Measurements from ENCODE around the gene IQCM.
"Not testable (repeated sequence)": the region's sequence is repeated elsewhere in the genome, so short reads cannot be mapped to it uniquely, and the experiment has no call there.

Gene IQCM

GRCh38 chr4:149398993-149399392 is 416.6 kb downstream of the IQCM start:
- 100% methylated on average over 1 of the region's 3 CpGs for WGBS, 2 experiments (ENCODE audit: insufficient coverage in 2 of 2)
- Histone ChIP-seq H3K4me3 (ENCODE audit: extremely low read depth, insufficient read depth, low read length, poor library complexity, severe bottlenecking) (no peak overlapping the region), H3K27ac (ENCODE audit: low read depth, low read length, severe bottlenecking) (no peak overlapping the region), H3K9me3 (ENCODE audit: control insufficient read depth, low read length) (no peaks in the 10 kb centered on the region), H3K36me3 (ENCODE audit: control insufficient read depth, insufficient read depth, low read length) (no peaks in the 10 kb centered on the region), H3K4me1 (ENCODE audit: control insufficient read depth, insufficient read depth, low read length, poor library complexity, severe bottlenecking) (no peaks in the 10 kb centered on the region)

DNA sequence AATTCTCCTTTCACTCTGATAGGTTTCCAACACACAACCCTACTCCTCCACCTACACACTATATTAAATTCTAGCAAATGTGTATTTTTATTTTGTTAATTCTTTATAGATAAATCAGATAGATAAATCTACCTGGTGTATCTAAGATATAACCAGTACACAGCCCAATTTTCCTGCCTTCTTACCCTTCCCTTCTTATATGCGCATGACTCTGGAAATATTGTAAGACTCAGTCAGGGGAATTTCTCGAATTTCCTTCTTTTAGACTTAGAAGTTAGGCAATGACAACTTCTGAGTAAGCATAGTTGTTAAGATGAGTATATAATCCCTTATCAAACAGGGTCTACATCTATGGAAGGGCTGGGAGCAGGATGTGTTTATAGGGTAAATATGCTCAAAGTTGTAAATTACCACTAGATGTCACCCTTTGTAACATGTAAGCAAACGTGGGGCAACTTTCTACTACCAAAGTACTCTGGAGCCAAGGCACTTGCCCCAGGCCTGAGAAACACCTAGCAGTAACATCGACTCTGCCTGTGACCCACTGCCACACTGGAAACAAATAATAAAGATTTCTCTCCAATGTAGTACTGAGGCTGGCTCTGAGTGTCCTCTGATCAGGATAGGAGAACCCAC is 444.7 kb downstream of the IQCM start:
- WGBS, 2 experiments (ENCODE audit: insufficient coverage in 2 of 2), result 17 to 50% methylated on average over 1 of the region's 4 CpGs

GRCh38 chr4:149370002-149370401 is 445.6 kb downstream of the IQCM start:
- H3K36me3 ChIP-seq (ENCODE audit: control insufficient read depth, insufficient read depth, low read length), result no peaks in the 10 kb centered on the region
- 75% methylated on average over 1 of the region's 3 CpGs; no CpG with 5 or more reads in 1 of the 2 experiments for WGBS, 2 experiments (ENCODE audit: insufficient coverage in 2 of 2)
- H3K9me3 ChIP-seq (ENCODE audit: control insufficient read depth, low read length), result no peaks in the 10 kb centered on the region
- H3K4me1 ChIP-seq (ENCODE audit: control insufficient read depth, insufficient read depth, low read length, poor library complexity, severe bottlenecking), result no peaks in the 10 kb centered on the region
- H3K4me3 ChIP-seq (ENCODE audit: extremely low read depth, insufficient read depth, low read length, poor library complexity, severe bottlenecking), result no peak overlapping the region
- no peak overlapping the region for H3K27ac ChIP-seq (ENCODE audit: low read depth, low read length, severe bottlenecking)

More for the DNA sequence above, 444.7 kb downstream of the IQCM start:
- Histone ChIP-seq H3K27ac (ENCODE audit: low read depth, low read length, severe bottlenecking) (no peak overlapping the region), H3K36me3 (ENCODE audit: control insufficient read depth, insufficient read depth, low read length) (no peaks in the 10 kb centered on the region), H3K4me1 (ENCODE audit: control insufficient read depth, insufficient read depth, low read length, poor library complexity, severe bottlenecking) (no peaks in the 10 kb centered on the region), H3K9me3 (ENCODE audit: control insufficient read depth, low read length) (no peaks in the 10 kb centered on the region), H3K4me3 (ENCODE audit: extremely low read depth, insufficient read depth, low read length, poor library complexity, severe bottlenecking) (no peak overlapping the region)

DNA sequence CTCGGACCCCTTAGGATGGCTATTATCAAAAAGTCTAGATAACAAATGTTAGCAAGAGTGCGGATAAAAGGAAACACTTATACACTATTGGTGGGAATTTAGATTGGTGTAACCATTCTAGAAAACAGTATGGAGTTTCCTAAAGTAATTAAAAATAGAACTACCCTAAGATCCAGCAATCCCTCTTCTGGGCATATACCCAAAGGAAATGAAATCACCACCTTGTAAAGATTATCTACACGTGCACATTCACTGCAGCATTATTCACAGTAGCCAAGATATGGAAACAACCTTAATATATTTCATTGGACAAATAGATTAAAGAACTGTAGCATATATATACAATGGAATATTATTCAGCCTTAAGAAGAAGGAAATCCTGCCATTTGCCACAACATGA is 462.4 kb downstream of the IQCM start:
- H3K27ac ChIP-seq (ENCODE audit: low read depth, low read length, severe bottlenecking), result no peak overlapping the region
- WGBS, 2 experiments (ENCODE audit: insufficient coverage in 2 of 2), result no CpG with 5 or more reads among the region's 3 CpGs
- H3K4me3 ChIP-seq (ENCODE audit: extremely low read depth, insufficient read depth, low read length, poor library complexity, severe bottlenecking), result no peak overlapping the region
- H3K4me1 ChIP-seq (ENCODE audit: control insufficient read depth, insufficient read depth, low read length, poor library complexity, severe bottlenecking), result no peaks in the 10 kb centered on the region
- H3K36me3 ChIP-seq (ENCODE audit: control insufficient read depth, insufficient read depth, low read length), result no peaks in the 10 kb centered on the region
- H3K9me3 ChIP-seq (ENCODE audit: control insufficient read depth, low read length), result no peaks in the 10 kb centered on the region

GRCh38 chr4:149349541-149349940 is 466.1 kb downstream of the IQCM start:
- Histone ChIP-seq H3K27ac (ENCODE audit: low read depth, low read length, severe bottlenecking) (no peak overlapping the region), H3K36me3 (ENCODE audit: control insufficient read depth, insufficient read depth, low read length) (no peaks in the 10 kb centered on the region), H3K4me3 (ENCODE audit: extremely low read depth, insufficient read depth, low read length, poor library complexity, severe bottlenecking) (no peak overlapping the region), H3K9me3 (ENCODE audit: control insufficient read depth, low read length) (no peaks in the 10 kb centered on the region), H3K4me1 (ENCODE audit: control insufficient read depth, insufficient read depth, low read length, poor library complexity, severe bottlenecking) (peaks cover 3% of the 10 kb centered on the region)

GRCh38 chr4:149347139-149347538 is 468.5 kb downstream of the IQCM start:
- WGBS, 2 experiments (ENCODE audit: insufficient coverage in 2 of 2), result 100% methylated on average over 1 of the region's 3 CpGs; no CpG with 5 or more reads in 1 of the 2 experiments
- Histone ChIP-seq H3K4me3 (ENCODE audit: extremely low read depth, insufficient read depth, low read length, poor library complexity, severe bottlenecking) (no peak overlapping the region), H3K27ac (ENCODE audit: low read depth, low read length, severe bottlenecking) (no peak overlapping the region), H3K9me3 (ENCODE audit: control insufficient read depth, low read length) (no peaks in the 10 kb centered on the region), H3K4me1 (ENCODE audit: control insufficient read depth, insufficient read depth, low read length, poor library complexity, severe bottlenecking) (peaks cover 7% of the 10 kb centered on the region), H3K36me3 (ENCODE audit: control insufficient read depth, insufficient read depth, low read length) (no peaks in the 10 kb centered on the region)

DNA sequence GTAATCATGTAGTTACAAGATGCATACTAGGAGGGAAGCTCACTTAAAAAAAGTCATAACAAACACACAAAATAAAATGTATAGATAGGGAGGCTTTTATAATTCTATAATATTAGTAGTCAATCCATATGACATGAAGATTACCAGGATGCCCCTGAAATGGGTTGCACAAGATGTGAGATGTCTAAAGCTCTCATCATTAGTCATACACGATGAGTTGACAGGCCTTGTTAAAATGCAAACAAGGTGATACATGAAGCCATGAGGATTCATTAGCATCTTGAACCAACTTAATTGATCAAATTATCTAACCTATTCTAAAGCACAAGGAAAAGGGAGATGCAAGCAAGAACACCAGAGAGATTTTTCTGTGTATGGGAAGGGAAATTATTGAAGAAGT is 470.2 kb downstream of the IQCM start:
- WGBS, 2 experiments (ENCODE audit: insufficient coverage in 2 of 2), result 100% methylated on average over 1 of the region's 1 CpG; no CpG with 5 or more reads in 1 of the 2 experiments
- no peaks in the 10 kb centered on the region for H3K9me3 ChIP-seq (ENCODE audit: control insufficient read depth, low read length)

GRCh38 chr4:149344436-149344835 is 471.2 kb downstream of the IQCM start:
- H3K27ac ChIP-seq (ENCODE audit: low read depth, low read length, severe bottlenecking), result no peak overlapping the region
- WGBS, 2 experiments (ENCODE audit: insufficient coverage in 2 of 2), result 78 to 83% methylated on average over 1 of the region's 3 CpGs
- no peaks in the 10 kb centered on the region for H3K36me3 ChIP-seq (ENCODE audit: control insufficient read depth, insufficient read depth, low read length)

More for the DNA sequence above, 470.2 kb downstream of the IQCM start:
- Histone ChIP-seq H3K27ac (ENCODE audit: low read depth, low read length, severe bottlenecking) (no peak overlapping the region), H3K36me3 (ENCODE audit: control insufficient read depth, insufficient read depth, low read length) (no peaks in the 10 kb centered on the region), H3K4me3 (ENCODE audit: extremely low read depth, insufficient read depth, low read length, poor library complexity, severe bottlenecking) (no peak overlapping the region), H3K4me1 (ENCODE audit: control insufficient read depth, insufficient read depth, low read length, poor library complexity, severe bottlenecking) (peaks cover 7% of the 10 kb centered on the region)

GRCh38 chr4:149343614-149344013 is 472.0 kb downstream of the IQCM start:
- Histone ChIP-seq H3K27ac (ENCODE audit: low read depth, low read length, severe bottlenecking) (no peak overlapping the region), H3K4me1 (ENCODE audit: control insufficient read depth, insufficient read depth, low read length, poor library complexity, severe bottlenecking) (peaks cover 7% of the 10 kb centered on the region), H3K36me3 (ENCODE audit: control insufficient read depth, insufficient read depth, low read length) (no peaks in the 10 kb centered on the region), H3K9me3 (ENCODE audit: control insufficient read depth, low read length) (no peaks in the 10 kb centered on the region), H3K4me3 (ENCODE audit: extremely low read depth, insufficient read depth, low read length, poor library complexity, severe bottlenecking) (no peak overlapping the region)

More at GRCh38 chr4:149344436-149344835, 471.2 kb downstream of the IQCM start:
- Histone ChIP-seq H3K9me3 (ENCODE audit: control insufficient read depth, low read length) (no peaks in the 10 kb centered on the region), H3K4me3 (ENCODE audit: extremely low read depth, insufficient read depth, low read length, poor library complexity, severe bottlenecking) (no peak overlapping the region), H3K4me1 (ENCODE audit: control insufficient read depth, insufficient read depth, low read length, poor library complexity, severe bottlenecking) (peaks cover 7% of the 10 kb centered on the region)

- WGBS, 2 experiments (ENCODE audit: insufficient coverage in 2 of 2), result 90 to 92% methylated on average over 3 of the region's 5 CpGs
- H3K9me3 ChIP-seq (ENCODE audit: control insufficient read depth, low read length); H3K4me1 ChIP-seq (ENCODE audit: control insufficient read depth, insufficient read depth, low read length, poor library complexity, severe bottlenecking); H3K27ac ChIP-seq (ENCODE audit: low read depth, low read length, severe bottlenecking); H3K36me3 ChIP-seq (ENCODE audit: control insufficient read depth, insufficient read depth, low read length); H3K4me3 ChIP-seq (ENCODE audit: extremely low read depth, insufficient read depth, low read length, poor library complexity, severe bottlenecking): not testable (repeated sequence)
Measured at GRCh38 chr4:149341117-149341516, 474.5 kb downstream of the IQCM start.

- no peaks in the 10 kb centered on the region for H3K4me1 ChIP-seq (ENCODE audit: control insufficient read depth, insufficient read depth, low read length, poor library complexity, severe bottlenecking)
- H3K9me3 ChIP-seq (ENCODE audit: control insufficient read depth, low read length), result peaks cover 1% of the 10 kb centered on the region
- no peak overlapping the region for H3K27ac ChIP-seq (ENCODE audit: low read depth, low read length, severe bottlenecking)
- H3K36me3 ChIP-seq (ENCODE audit: control insufficient read depth, insufficient read depth, low read length), result no peaks in the 10 kb centered on the region
- WGBS, 2 experiments (ENCODE audit: insufficient coverage in 2 of 2), result 50 to 70% methylated on average over 1 to 2 of the region's 3 CpGs
- no peak overlapping the region for H3K4me3 ChIP-seq (ENCODE audit: extremely low read depth, insufficient read depth, low read length, poor library complexity, severe bottlenecking)
Measured at GRCh38 chr4:149328161-149328560, 487.5 kb downstream of the IQCM start.

Measured in mesodermal cell (in vitro differentiated cells).